Mucosa of descending colon (tissue), 3 donors: ENCODE results near the gene KRTAP3-1. TPM values are rescaled to one million over a fixed set of nuclear protein-coding genes. Genes with fewer than 3 reads are reported as not detected.

Source experiments
- ATAC-seq: fragments of 200-7000 bp; cut with Tn5 transposase; one replicate; pipeline ENCODE4 v1.9.1; 2020; ENCODE audit warnings: mild to moderate bottlenecking, moderate library complexity
- DNase-seq, 3 donors: peaks; one replicate each; pipeline ENCODE4 v3.0.0-alpha.2; 2020
- H3K36me3 ChIP-seq: fragments of 200-600 bp; one replicate; pipeline ENCODE4 v1.8.0; 2021; ENCODE audit warnings: low read depth, mild to moderate bottlenecking
- H3K4me1 ChIP-seq: fragments of 200-600 bp; one replicate; pipeline ENCODE4 v1.8.0; 2021; ENCODE audit warnings: low read depth, mild to moderate bottlenecking
- H3K4me3 ChIP-seq: fragments of 200-600 bp; one replicate; pipeline ENCODE4 v1.8.0; 2021; ENCODE audit warnings: mild to moderate bottlenecking
- H3K9me3 ChIP-seq: fragments of 200-600 bp; one replicate; pipeline ENCODE4 v1.8.0; 2021; ENCODE audit warnings: mild to moderate bottlenecking
- intact Hi-C, 2 donors: fragments of 100-400 bp; cut with DNase I in 1 of 2; cut with micrococcal nuclease in 1 of 2; formaldehyde crosslinking; loops; one replicate each; pipeline versions ENCODE4 v1.11.0 to v1.11.1; 2022; cut with DNase I, micrococcal nuclease
- total RNA-seq, 3 donors: library from RNA; stranded (reverse); fragmentation: NEBNext Ultra II Directional in 2 of 3; extraction: Animal tissue kit (Norgen Biotek cat#: 25700) in 2 of 3; gene quantifications; one replicate each; pipeline versions ENCODE4 v1.2.1 to v1.2.4, GENCODE V29; 2021 to 2023
- TF ChIP-seq, protein P1 (sequence below): fragments of 200-600 bp; IDR thresholded peaks from one replicate; pipeline ENCODE4 v1.8.0; 2022; ENCODE audit warnings: antibody characterized with exemption, mild to moderate bottlenecking
- donor health status: DM: no; HTN: no; CAD: no; lungs with moderate emphysema.
- donor health status: DM: no; HTN: no; CAD: no.
- donor health status: DM: no; HTN: yes; CAD: no.

Gene KRTAP3-1
- total RNA-seq, 3 donors from 2014 or later: not detected

DNA sequence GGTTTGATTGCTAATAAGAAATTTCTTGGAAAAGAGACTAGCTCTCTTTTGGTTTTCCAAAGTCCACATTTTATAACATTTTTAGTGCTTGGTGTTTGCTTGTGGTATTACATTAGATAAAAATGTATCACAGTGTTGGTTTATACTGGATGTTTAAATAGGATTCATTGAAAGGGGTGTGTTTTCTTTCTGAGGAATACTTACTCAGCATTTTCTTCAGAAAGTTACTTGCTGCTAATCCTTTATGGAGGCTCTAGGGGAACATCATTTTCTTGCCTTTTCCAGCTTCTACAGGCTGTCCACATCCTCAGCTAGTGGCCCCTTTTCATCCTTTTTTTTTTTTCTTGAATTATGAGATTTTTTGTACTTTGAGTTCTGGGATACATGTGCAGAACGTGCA lies 41.3 kb downstream of the KRTAP3-1 start:
- ATAC-seq (no peak), DNase-seq (no peak)
- Histone ChIP-seq H3K4me3 (no peak overlapping the region), H3K4me1 (no peaks in the 10 kb centered on the region), H3K36me3 (no peaks in the 10 kb centered on the region), H3K9me3 (no peaks in the 10 kb centered on the region)
- intact Hi-C loops: no loop called here
- TF ChIP-seq, protein P1, sequence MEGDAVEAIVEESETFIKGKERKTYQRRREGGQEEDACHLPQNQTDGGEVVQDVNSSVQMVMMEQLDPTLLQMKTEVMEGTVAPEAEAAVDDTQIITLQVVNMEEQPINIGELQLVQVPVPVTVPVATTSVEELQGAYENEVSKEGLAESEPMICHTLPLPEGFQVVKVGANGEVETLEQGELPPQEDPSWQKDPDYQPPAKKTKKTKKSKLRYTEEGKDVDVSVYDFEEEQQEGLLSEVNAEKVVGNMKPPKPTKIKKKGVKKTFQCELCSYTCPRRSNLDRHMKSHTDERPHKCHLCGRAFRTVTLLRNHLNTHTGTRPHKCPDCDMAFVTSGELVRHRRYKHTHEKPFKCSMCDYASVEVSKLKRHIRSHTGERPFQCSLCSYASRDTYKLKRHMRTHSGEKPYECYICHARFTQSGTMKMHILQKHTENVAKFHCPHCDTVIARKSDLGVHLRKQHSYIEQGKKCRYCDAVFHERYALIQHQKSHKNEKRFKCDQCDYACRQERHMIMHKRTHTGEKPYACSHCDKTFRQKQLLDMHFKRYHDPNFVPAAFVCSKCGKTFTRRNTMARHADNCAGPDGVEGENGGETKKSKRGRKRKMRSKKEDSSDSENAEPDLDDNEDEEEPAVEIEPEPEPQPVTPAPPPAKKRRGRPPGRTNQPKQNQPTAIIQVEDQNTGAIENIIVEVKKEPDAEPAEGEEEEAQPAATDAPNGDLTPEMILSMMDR: no peak

DNA sequence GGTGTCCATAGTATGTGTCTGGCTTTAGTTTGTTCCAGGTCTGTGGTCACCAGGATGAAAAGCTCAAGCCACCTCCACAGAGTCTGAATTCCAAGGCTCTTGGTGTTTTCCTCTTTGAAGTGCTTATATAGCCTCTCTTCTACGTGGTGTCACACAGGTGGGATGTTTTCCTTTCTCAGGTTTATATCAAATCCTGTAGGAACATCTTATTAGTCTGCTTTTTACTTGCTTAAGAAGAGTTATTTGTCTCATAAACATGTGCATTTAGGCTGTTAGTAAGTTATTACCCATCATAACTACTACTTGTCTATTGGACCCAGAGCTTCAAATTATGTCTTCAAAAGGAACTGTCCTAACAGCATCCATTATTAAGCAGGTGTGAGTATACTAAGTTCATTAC lies 42.1 kb downstream of the KRTAP3-1 start, which contains the start of gene KRT39:
TSS of gene KRT39 (minus strand) at position 101 of the 400 bp plus-strand sequence. CDS start at position 9, 92 bp downstream.
- intact Hi-C loops: no loop called here
- ATAC-seq (no peak), DNase-seq (no peak)
- no peaks in the 10 kb centered on the region for H3K4me1 ChIP-seq
- no peak within 1 kb of the TSS for H3K4me3 ChIP-seq
- H3K36me3 ChIP-seq: no peaks in the 10 kb centered on the region
- no peaks in the 10 kb centered on the region for H3K9me3 ChIP-seq
- TF ChIP-seq, protein P1: no peak

DNA sequence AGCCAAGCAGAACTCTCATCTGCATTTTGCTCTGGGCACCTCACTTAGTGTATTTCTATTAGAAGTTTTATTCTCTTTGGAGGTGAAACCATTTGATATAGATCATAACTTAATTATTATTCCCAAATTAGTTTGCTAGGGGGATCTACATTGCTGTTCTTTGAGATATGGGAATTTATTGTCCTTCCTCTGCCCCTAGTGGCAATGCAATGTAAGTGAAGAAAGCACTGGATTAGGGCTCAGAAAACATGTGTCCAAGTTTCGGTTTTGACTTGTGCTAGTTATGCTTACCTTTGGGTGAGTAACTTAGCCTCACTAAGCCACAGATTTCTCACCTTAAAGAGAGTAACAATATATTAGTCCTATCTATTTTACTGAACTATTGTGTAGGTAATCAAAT lies 45.1 kb downstream of the KRTAP3-1 start:
- DNase-seq (peak in 1 of 3 donors; percentile 10), ATAC-seq (peak; percentile 78)

DNA sequence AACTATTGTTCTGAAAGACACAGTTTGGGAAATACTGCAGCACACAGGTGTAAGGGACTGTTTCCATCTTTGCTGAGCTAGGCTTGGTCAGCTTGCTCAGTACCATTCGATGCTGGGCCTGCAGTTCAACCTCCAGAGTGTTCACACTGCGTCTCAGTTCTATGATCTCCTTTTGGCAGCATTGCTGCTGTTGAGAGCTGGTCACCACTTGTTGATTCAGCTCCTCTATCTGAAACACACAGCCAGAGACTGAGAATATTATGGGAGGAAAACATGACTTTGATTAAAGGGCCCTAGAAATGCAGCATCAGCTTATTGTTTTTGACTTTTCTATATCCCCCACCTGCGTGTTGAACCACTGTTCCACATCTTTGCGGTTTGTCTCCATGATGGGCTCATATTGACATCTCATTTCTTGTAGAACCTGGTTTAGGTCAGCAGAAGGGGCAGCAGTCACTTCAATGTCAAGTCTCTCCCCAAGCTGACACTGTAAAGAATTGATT lies 46.8 kb downstream of the KRTAP3-1 start:
- H3K9me3 ChIP-seq: no peaks in the 10 kb centered on the region
- ATAC-seq: no peak
- TF ChIP-seq, protein P1: no peak
- no peaks in the 10 kb centered on the region for H3K4me1 ChIP-seq
- no peak for DNase-seq
- intact Hi-C loops: no loop called here
- H3K4me3 ChIP-seq: no peak overlapping the region
- no peaks in the 10 kb centered on the region for H3K36me3 ChIP-seq

More for the DNA sequence above, 45.1 kb downstream of the KRTAP3-1 start:
- no peaks in the 10 kb centered on the region for H3K4me1 ChIP-seq
- TF ChIP-seq, protein P1: peak; percentile 50
- H3K9me3 ChIP-seq: no peaks in the 10 kb centered on the region
- no peaks in the 10 kb centered on the region for H3K36me3 ChIP-seq
- intact Hi-C loops: no loop called here
- H3K4me3 ChIP-seq: no peak overlapping the region

DNA sequence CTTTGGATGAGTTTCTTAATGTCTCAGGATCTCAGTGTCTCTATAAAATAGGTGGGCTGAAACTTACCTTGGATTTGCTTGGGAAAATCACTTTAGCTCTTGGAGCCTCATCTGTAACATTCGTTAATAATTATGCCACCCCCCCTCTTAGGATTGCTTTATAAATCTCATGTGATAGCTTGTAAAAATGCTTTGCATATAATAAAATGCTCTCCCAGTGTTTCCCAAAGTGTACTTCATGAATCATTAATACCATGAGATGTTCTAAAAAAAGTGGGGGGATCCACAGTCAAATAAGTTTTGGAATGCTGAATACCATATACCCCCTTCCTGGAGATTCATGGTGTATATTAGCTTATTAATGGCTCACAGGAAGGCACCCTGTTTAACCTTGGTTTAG lies 47.3 kb downstream of the KRTAP3-1 start:
- intact Hi-C loops: no loop called here
- DNase-seq: no peak
- Histone ChIP-seq H3K4me3 (no peak overlapping the region), H3K4me1 (no peaks in the 10 kb centered on the region), H3K36me3 (no peaks in the 10 kb centered on the region), H3K9me3 (no peaks in the 10 kb centered on the region)
- ATAC-seq: no peak
- TF ChIP-seq, protein P1: no peak

DNA sequence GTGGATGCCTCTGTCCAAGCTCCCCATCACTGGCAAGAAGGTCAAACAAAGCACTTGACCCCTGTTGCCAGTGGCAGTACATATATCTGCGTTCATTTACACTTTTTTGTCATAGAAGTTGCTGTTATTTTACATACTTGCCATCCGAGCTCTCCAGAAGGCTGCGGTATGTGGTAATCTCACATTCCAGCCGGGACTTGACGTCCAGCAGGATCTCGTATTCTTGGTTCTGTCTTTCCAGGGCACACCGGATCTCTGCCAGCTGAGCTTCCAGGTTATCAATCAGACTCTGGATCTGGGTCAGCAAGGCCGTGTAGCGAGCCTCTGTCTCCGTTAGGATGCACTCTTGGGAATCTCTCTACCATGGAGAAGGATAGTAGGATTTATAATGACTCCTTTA lies 48.8 kb downstream of the KRTAP3-1 start:
- no peak for DNase-seq
- Histone ChIP-seq H3K36me3 (no peaks in the 10 kb centered on the region), H3K9me3 (no peaks in the 10 kb centered on the region), H3K4me3 (no peak overlapping the region), H3K4me1 (no peaks in the 10 kb centered on the region)
- ATAC-seq: no peak
- intact Hi-C loops: no loop called here
- TF ChIP-seq, protein P1: no peak
